ENCODE results near the gene TSEN54.

GRCh38 chr17:75542728-75543336 is 26.5 kb downstream of the TSEN54 start:
- TF ChIP-seq CTCF (IDR thresholded peaks at IDR 0.05) (no peak), POLR2A (IDR thresholded peaks at IDR 0.05) (no peak)
